Measurements from ENCODE around the gene HPSE2.

DNA sequence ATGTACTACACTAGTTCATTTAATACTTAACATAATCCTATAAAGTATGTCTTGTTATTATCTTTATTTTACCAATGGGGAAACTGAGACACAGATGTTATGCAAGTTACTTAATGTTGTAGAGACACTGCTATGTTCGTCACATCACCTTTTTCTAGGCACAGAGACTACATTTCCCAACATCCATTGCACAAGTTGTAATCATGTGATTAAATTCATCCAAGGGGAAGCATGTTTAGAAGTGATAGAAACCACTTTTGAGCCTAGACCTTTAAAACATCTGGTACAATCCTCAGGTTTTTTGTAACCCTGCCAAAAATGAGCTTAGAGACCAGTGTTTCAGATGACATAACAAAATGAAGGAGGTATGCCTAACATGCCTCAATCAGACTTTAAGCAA, 402.1 kb downstream of the HPSE2 start:
- TF ChIP-seq EZH2 (IDR thresholded peaks at IDR 0.05; ENCODE audit: insufficient read depth, poor library complexity, severe bottlenecking) (no peak), EZH2phosphoT487 (IDR thresholded peaks at IDR 0.05; ENCODE audit: insufficient read depth, low read depth) (no peak)

Measured in GM23248 (cell line).